Upper lobe of left lung (tissue), 6 donors: ENCODE measurements around the gene FAM78B. TPM values are rescaled to one million over a fixed set of nuclear protein-coding genes. Genes with fewer than 3 reads are reported as not detected.
A peak's percentile ranks its signal among the peaks of the same experiment; 100 is the strongest.

Experiments
- ATAC-seq, 2 donors: fragments of 200-7000 bp; cut with Tn5 transposase; one replicate each; pipeline ENCODE4 v1.9.1; 2022; ENCODE audit warnings: mild to moderate bottlenecking in 2 of 2, moderate library complexity in 2 of 2; ENCODE audit not compliant: low FRiP score in 2 of 2
- DNase-seq, 2 donors: peaks; one replicate each; pipeline ENCODE4 v3.0.0-alpha.2; 2019 to 2020
- H3K27ac ChIP-seq, 4 donors: fragments of 200-600 bp; sonication (generic); one replicate each; pipeline ENCODE4 v1.5.1; 2016 to 2019
- H3K27me3 ChIP-seq, 4 donors: fragments of 200-600 bp; sonication (generic); one replicate each; pipeline ENCODE4 v1.5.1; 2017 to 2019
- H3K36me3 ChIP-seq, 4 donors: fragments of 200-600 bp; sonication (generic); one replicate each; pipeline ENCODE4 v1.5.1; 2016 to 2019
- H3K4me1 ChIP-seq, 4 donors: fragments of 200-600 bp; sonication (generic); one replicate each; pipeline ENCODE4 v1.5.1; 2018 to 2019
- H3K4me3 ChIP-seq, 4 donors: fragments of 200-600 bp; sonication (generic); one replicate each; pipeline ENCODE4 v1.5.1; 2017 to 2019; ENCODE audit warnings: mild to moderate bottlenecking in 2 of 4, moderate library complexity in 1 of 4
- H3K9me3 ChIP-seq, 4 donors: fragments of 200-600 bp; sonication (generic); one replicate each; pipeline ENCODE4 v1.5.1; 2018 to 2019
- CTCF ChIP-seq, 6 experiments: fragments of 450-650 bp in 4 of 6; fragments of 200-600 bp in 2 of 6; sonication (generic) in 2 of 6; IDR thresholded peaks; one replicate each; pipeline ENCODE4 v1.5.1; 2016 to 2019; ENCODE audit warnings: antibody characterized with exemption in 6 of 6
- EP300 ChIP-seq, 4 donors: sonication (generic); formaldehyde crosslinking; IDR thresholded peaks; one replicate each; pipeline ENCODE4 v1.5.1; 2017; ENCODE audit warnings: antibody characterized with exemption in 4 of 4, control low read depth in 2 of 4
- POLR2A ChIP-seq, 4 donors: fragments of 450-650 bp; IDR thresholded peaks; one replicate each; pipeline ENCODE4 v1.5.1; 2016 to 2017; ENCODE audit warnings: antibody characterized with exemption in 4 of 4, mild to moderate bottlenecking in 2 of 4
- POLR2AphosphoS5 ChIP-seq, 2 donors: sonication (generic); formaldehyde crosslinking; IDR thresholded peaks; one replicate each; pipeline ENCODE4 v1.5.1; 2017; ENCODE audit warnings: antibody characterized with exemption in 2 of 2
- WGBS, 2 donors: methylation state at CpG; one replicate each; pipeline ENCODE4 v1.1.5; 2017 to 2018; 5-methylcytosine and 5-hydroxymethylcytosine counted together
- total RNA-seq, 6 donors: library from RNA; depleted of rRNA in 4 of 6; stranded (reverse); fragments of >200 nt in 4 of 6; gene quantifications; one replicate each; pipeline versions ENCODE4 v1.1.0 to v1.2.1, GENCODE V29; 2016 to 2021
- donor health status: DM: no; HTN: no; CAD: no; lungs with moderate emphysema.
- donor health status: DM: no; HTN: yes; CAD: no; lungs with severe emphysema.

Gene FAM78B
- total RNA-seq, 6 donors from 2014 or later = 0.80 to 1.3 (median 1.00) TPM; not detected in 2

- Histone ChIP-seq H3K27me3 (no peaks in the 10 kb centered on the region), H3K27ac (no peak overlapping the region), H3K9me3 (no peaks in the 10 kb centered on the region), H3K36me3 (no peaks in the 10 kb centered on the region), H3K4me3 (no peak overlapping the region), H3K4me1 (peaks cover 0 to under 1% (median 0%) of the 10 kb centered on the region in 4 donors)
- 78 to 93% methylated on average over 1 of the region's 1 CpG for WGBS, 2 donors
- no peak for ATAC-seq
- no peak for DNase-seq
- no peak for TF ChIP-seq POLR2A (IDR thresholded peaks at IDR 0.05)
- no peak for TF ChIP-seq CTCF (IDR thresholded peaks at IDR 0.05)
- TF ChIP-seq EP300 (IDR thresholded peaks at IDR 0.05) = no peak
- no peak for TF ChIP-seq POLR2AphosphoS5 (IDR thresholded peaks at IDR 0.05)
Measured at GRCh38 chr1:166159656-166160055, 7.1 kb downstream of the FAM78B start.

- Histone ChIP-seq H3K4me1 (no peaks in the 10 kb centered on the region), H3K4me3 (no peak overlapping the region), H3K9me3 (no peaks in the 10 kb centered on the region), H3K36me3 (no peaks in the 10 kb centered on the region), H3K27me3 (no peaks in the 10 kb centered on the region), H3K27ac (no peak overlapping the region)
- no peak for TF ChIP-seq POLR2A (IDR thresholded peaks at IDR 0.05)
- TF ChIP-seq CTCF (IDR thresholded peaks at IDR 0.05) = no peak
- no peak for TF ChIP-seq EP300 (IDR thresholded peaks at IDR 0.05)
- TF ChIP-seq POLR2AphosphoS5 (IDR thresholded peaks at IDR 0.05) = no peak
- DNase-seq (no peak), ATAC-seq (no peak)
- 40 to 80% methylated on average over 2 of the region's 3 CpGs for WGBS, 2 donors
Measured at GRCh38 chr1:166156674-166157073, 10.1 kb downstream of the FAM78B start.

GRCh38 chr1:166155108-166155507, 11.7 kb downstream of the FAM78B start:
- Histone ChIP-seq H3K4me3 (no peak overlapping the region), H3K9me3 (no peaks in the 10 kb centered on the region), H3K4me1 (no peaks in the 10 kb centered on the region), H3K36me3 (no peaks in the 10 kb centered on the region), H3K27ac (no peak overlapping the region), H3K27me3 (no peaks in the 10 kb centered on the region)
- ATAC-seq (no peak), DNase-seq (no peak)
- 50 to 62% methylated on average over 5 of the region's 5 CpGs for WGBS, 2 donors
- TF ChIP-seq EP300 (IDR thresholded peaks at IDR 0.05) (no peak), CTCF (IDR thresholded peaks at IDR 0.05) (no peak), POLR2AphosphoS5 (IDR thresholded peaks at IDR 0.05) (no peak), POLR2A (IDR thresholded peaks at IDR 0.05) (no peak)

- no peak overlapping the region for H3K4me3 ChIP-seq
- WGBS, 2 donors = 79 to 81% methylated on average over 4 to 5 of the region's 5 CpGs
- TF ChIP-seq CTCF (IDR thresholded peaks at IDR 0.05) (no peak), EP300 (IDR thresholded peaks at IDR 0.05) (no peak)
- no peaks in the 10 kb centered on the region for H3K4me1 ChIP-seq
- no peaks in the 10 kb centered on the region for H3K27me3 ChIP-seq
- ATAC-seq (peak; percentile 4 to 32), DNase-seq (no peak)
- H3K9me3 ChIP-seq = no peaks in the 10 kb centered on the region
- H3K27ac ChIP-seq = no peak overlapping the region
- H3K36me3 ChIP-seq = no peaks in the 10 kb centered on the region
Measured at GRCh38 chr1:166153525-166154314, 13.1 kb downstream of the FAM78B start.

GRCh38 chr1:166152978-166153377, 13.8 kb downstream of the FAM78B start:
- Histone ChIP-seq H3K4me3 (no peak overlapping the region), H3K27ac (no peak overlapping the region), H3K27me3 (no peaks in the 10 kb centered on the region), H3K4me1 (no peaks in the 10 kb centered on the region), H3K36me3 (no peaks in the 10 kb centered on the region), H3K9me3 (no peaks in the 10 kb centered on the region)
- TF ChIP-seq POLR2AphosphoS5 (IDR thresholded peaks at IDR 0.05) (no peak), CTCF (IDR thresholded peaks at IDR 0.05) (no peak), POLR2A (IDR thresholded peaks at IDR 0.05) (no peak), EP300 (IDR thresholded peaks at IDR 0.05) (no peak)
- 76 to 97% methylated on average over 2 of the region's 2 CpGs for WGBS, 2 donors
- ATAC-seq = peak in 1 of 2 donors; percentile 78
- no peak for DNase-seq
